SU-DHL-6 (cell line): ENCODE measurements around the gene CACNA1B.

Experiments used
- H2AFZ ChIP-seq: fragments of 200-600 bp; sonication (generic); 2 replicates; pipeline ENCODE4 v1.6.1; 2014; ENCODE audit warnings: low read depth, mild to moderate bottlenecking, moderate library complexity, mixed read lengths, antibody characterized with exemption, low read length; ENCODE audit not compliant: severe bottlenecking
- H3F3A ChIP-seq: fragments of 200-600 bp; shearing (Covaris generic); 2 replicates; pipeline ENCODE4 v1.6.0; 2016; ENCODE audit warnings: antibody characterized with exemption, mild to moderate bottlenecking; ENCODE audit not compliant: insufficient read depth
- H3K27ac ChIP-seq: fragments of 200-600 bp; sonication (generic); 2 replicates; pipeline ENCODE4 v1.5.1; 2016; ENCODE audit warnings: low read depth, mild to moderate bottlenecking, low read length, moderate library complexity, mixed read lengths
- H3K27me3 ChIP-seq: fragments of 200-600 bp; sonication (generic), shearing (Covaris generic); 2 replicates; pipeline ENCODE4 v1.6.0; 2014; ENCODE audit warnings: mild to moderate bottlenecking, low read length
- H3K36me3 ChIP-seq: fragments of 200-600 bp; sonication (generic); 2 replicates; pipeline ENCODE4 v1.6.1; 2014; ENCODE audit warnings: mild to moderate bottlenecking, low read length, mixed read lengths
- H3K4me2 ChIP-seq: fragments of 300-600, 200-600 bp; shearing (Covaris generic), sonication (generic); 2 replicates; pipeline ENCODE4 v1.6.0; 2014; ENCODE audit warnings: low read length, low read depth, mild to moderate bottlenecking; ENCODE audit not compliant: poor library complexity, severe bottlenecking
- H3K4me3 ChIP-seq: fragments of 200-600 bp; sonication (generic); 2 replicates; pipeline ENCODE4 v1.5.1; 2014; ENCODE audit warnings: antibody characterized with exemption, low read length, mild to moderate bottlenecking, mixed read lengths; ENCODE audit not compliant: insufficient read depth, poor library complexity, severe bottlenecking
- H3K79me2 ChIP-seq: fragments of 200-600 bp; sonication (generic); 2 replicates; pipeline ENCODE4 v1.6.1; 2014; ENCODE audit warnings: mild to moderate bottlenecking, low read length, moderate library complexity; ENCODE audit not compliant: insufficient read depth
- H3K9ac ChIP-seq: fragments of 200-600 bp; sonication (generic); 2 replicates; pipeline ENCODE4 v1.7.0; 2014; ENCODE audit warnings: mild to moderate bottlenecking, low read length
- H3K9me2 ChIP-seq: fragments of 200-600 bp; sonication (generic); replicated peaks from 2 replicates; pipeline ENCODE4 v1.6.1; 2014; ENCODE audit warnings: low read length; ENCODE audit not compliant: insufficient read depth
- H3K9me3 ChIP-seq: fragments of 200-600 bp; sonication (generic); 2 replicates; pipeline ENCODE4 v1.6.1; 2014; ENCODE audit warnings: low read length, mixed read lengths; ENCODE audit not compliant: insufficient read depth
- H4K20me1 ChIP-seq: fragments of 200-600 bp; sonication (generic); 2 replicates; pipeline ENCODE4 v1.6.1; 2014; ENCODE audit warnings: low read depth, mild to moderate bottlenecking, antibody characterized with exemption, low read length, moderate library complexity, mixed read lengths
- EZH2phosphoT487 ChIP-seq: fragments of 200-600 bp; sonication (generic), shearing (Covaris generic); conservative IDR thresholded peaks from 2 replicates; pipeline ENCODE4 v1.6.1; 2018; ENCODE audit warnings: mild to moderate bottlenecking, antibody characterized with exemption, low read length, moderate library complexity, mixed read lengths
- TF ChIP-seq, protein P1 (sequence below): fragments of 200-600 bp; sonication (generic); IDR thresholded peaks from one replicate; pipeline ENCODE4 v1.5.1; 2017; ENCODE audit warnings: antibody characterized with exemption, mild to moderate bottlenecking, low read length, moderate library complexity; ENCODE audit not compliant: insufficient read depth, poor library complexity, severe bottlenecking

The CACNA1B gene

DNA sequence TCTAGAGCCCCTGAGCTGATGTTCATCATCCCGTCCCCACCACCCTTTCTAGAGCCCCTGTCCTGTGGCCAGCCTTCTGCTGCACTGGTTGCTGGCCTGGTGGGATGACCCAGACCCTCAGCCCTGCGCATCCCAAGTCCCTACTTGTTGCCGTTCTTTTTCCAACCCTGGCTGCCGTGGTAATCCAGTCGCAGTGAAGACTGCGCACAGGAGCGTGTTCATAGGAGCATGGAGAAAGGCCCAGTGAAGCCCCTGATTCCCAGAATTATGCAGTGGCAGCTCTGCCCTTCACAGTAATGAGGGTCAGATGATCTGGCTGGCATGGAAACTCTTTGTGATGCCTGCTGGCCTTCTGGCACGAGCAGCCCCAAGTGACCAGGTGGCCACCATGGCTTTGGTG lies 183.3 kb downstream of the CACNA1B start:
- Histone ChIP-seq H3K27ac (no peak overlapping the region), H3K9me2 (no peaks in the 10 kb centered on the region), H4K20me1 (no peaks in the 10 kb centered on the region), H3K9ac (no peak overlapping the region), H2AFZ (no peak overlapping the region), H3K36me3 (no peaks in the 10 kb centered on the region), H3K27me3 (no peaks in the 10 kb centered on the region), H3K79me2 (no peaks in the 10 kb centered on the region), H3K9me3 (no peaks in the 10 kb centered on the region), H3F3A (no peaks in the 10 kb centered on the region), H3K4me3 (no peak overlapping the region), H3K4me2 (no peak overlapping the region)
- TF ChIP-seq, protein P1, sequence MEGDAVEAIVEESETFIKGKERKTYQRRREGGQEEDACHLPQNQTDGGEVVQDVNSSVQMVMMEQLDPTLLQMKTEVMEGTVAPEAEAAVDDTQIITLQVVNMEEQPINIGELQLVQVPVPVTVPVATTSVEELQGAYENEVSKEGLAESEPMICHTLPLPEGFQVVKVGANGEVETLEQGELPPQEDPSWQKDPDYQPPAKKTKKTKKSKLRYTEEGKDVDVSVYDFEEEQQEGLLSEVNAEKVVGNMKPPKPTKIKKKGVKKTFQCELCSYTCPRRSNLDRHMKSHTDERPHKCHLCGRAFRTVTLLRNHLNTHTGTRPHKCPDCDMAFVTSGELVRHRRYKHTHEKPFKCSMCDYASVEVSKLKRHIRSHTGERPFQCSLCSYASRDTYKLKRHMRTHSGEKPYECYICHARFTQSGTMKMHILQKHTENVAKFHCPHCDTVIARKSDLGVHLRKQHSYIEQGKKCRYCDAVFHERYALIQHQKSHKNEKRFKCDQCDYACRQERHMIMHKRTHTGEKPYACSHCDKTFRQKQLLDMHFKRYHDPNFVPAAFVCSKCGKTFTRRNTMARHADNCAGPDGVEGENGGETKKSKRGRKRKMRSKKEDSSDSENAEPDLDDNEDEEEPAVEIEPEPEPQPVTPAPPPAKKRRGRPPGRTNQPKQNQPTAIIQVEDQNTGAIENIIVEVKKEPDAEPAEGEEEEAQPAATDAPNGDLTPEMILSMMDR = no peak
- no peak for TF ChIP-seq EZH2phosphoT487

DNA sequence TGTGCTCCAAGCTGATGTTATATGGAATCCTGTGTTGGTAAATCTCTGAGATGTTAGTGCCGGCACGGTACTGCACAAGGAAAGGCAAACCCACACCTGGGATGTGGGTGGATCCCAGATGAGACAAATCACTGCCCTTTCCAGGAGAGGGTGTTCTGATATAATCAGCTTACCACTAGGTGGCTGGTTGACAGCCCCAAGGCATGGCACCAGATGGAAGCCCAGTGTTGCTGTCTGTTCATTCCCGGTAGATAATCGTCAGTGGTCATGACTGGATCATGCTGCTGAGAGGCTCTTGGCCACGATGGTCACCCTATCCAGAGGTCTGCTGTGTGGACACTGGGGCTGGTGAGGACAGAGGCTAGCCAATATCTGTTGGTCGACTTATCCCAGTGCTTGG lies 184.0 kb downstream of the CACNA1B start:
- H2AFZ ChIP-seq = no peak overlapping the region
- no peaks in the 10 kb centered on the region for H3K79me2 ChIP-seq
- H3K9me2 ChIP-seq = no peaks in the 10 kb centered on the region
- H3K36me3 ChIP-seq = no peaks in the 10 kb centered on the region
- H3K27me3 ChIP-seq = no peaks in the 10 kb centered on the region
- H3K9ac ChIP-seq = no peak overlapping the region
- TF ChIP-seq, protein P1 = no peak
- TF ChIP-seq EZH2phosphoT487 = no peak
- H3K4me2 ChIP-seq = no peak overlapping the region
- no peaks in the 10 kb centered on the region for H3K9me3 ChIP-seq
- no peaks in the 10 kb centered on the region for H4K20me1 ChIP-seq
- H3K4me3 ChIP-seq = no peak overlapping the region
- H3F3A ChIP-seq = no peaks in the 10 kb centered on the region
- no peak overlapping the region for H3K27ac ChIP-seq

DNA sequence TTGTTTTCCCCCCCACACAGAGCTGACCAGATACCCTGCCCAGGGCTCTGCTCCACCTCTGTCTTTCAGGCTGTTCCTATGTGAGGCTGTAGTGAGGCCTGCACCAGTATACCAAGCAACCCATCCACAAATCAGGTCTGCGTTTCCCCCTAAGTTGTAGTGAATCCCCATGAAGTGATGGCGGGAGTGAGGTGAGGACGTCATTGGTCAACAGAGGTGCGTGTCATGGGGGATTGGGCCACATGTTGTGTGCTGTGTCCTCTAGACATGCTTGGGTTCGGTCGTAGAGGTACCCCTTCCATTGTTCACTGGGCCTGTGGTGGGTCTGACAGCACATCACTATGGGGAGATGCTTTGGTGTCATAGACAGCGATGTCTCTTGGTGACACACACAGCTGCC lies 184.6 kb downstream of the CACNA1B start:
- H3K4me2 ChIP-seq = no peak overlapping the region
- no peak overlapping the region for H3K9ac ChIP-seq
- no peaks in the 10 kb centered on the region for H3K9me2 ChIP-seq
- H3K36me3 ChIP-seq = no peaks in the 10 kb centered on the region
- H4K20me1 ChIP-seq = no peaks in the 10 kb centered on the region
- no peaks in the 10 kb centered on the region for H3K9me3 ChIP-seq
- H3K79me2 ChIP-seq = no peaks in the 10 kb centered on the region
- TF ChIP-seq EZH2phosphoT487 = no peak
- TF ChIP-seq, protein P1 = no peak
- no peak overlapping the region for H2AFZ ChIP-seq
- H3K27ac ChIP-seq = no peak overlapping the region
- no peaks in the 10 kb centered on the region for H3K27me3 ChIP-seq
- no peak overlapping the region for H3K4me3 ChIP-seq
- no peaks in the 10 kb centered on the region for H3F3A ChIP-seq
